NCI-H748 treated with DMSO at 0.1 percent for 48 hours (cell line): ENCODE data around the gene CHP2.
"Not testable (repeated sequence)": the region's sequence is repeated elsewhere in the genome, so short reads cannot be mapped to it uniquely, and the experiment has no call there.

ENCODE experiments used
- DNase-seq: peaks from one replicate; lab custom pipeline; 2025; lab: John Stamatoyannopoulos, UW

CHP2 gene

GRCh38 chr16:23745263-23745662 is 9.6 kb upstream of the CHP2 start:
- no peak for DNase-seq

GRCh38 chr16:23748630-23749029 is 6.2 kb upstream of the CHP2 start:
- DNase-seq, result no peak

- not testable (repeated sequence) for DNase-seq
These were observed 3.8 kb upstream of the CHP2 start for GRCh38 chr16:23751053-23751452.

GRCh38 chr16:23753908-23754593 is 775 bp upstream of the CHP2 start:
- DNase-seq, result no peak

GRCh38 chr16:23755484-23755809 is 621 bp downstream of the CHP2 start:
- no peak for DNase-seq

- DNase-seq, result no peak
These were observed 2.3 kb downstream of the CHP2 start for GRCh38 chr16:23757116-23757515.

- no peak for DNase-seq
These were observed 3.3 kb downstream of the CHP2 start for GRCh38 chr16:23757937-23758619.

- no peak for DNase-seq
These were observed 11.1 kb downstream of the CHP2 start for GRCh38 chr16:23765933-23766332.

GRCh38 chr16:23768581-23768980 is 13.8 kb downstream of the CHP2 start:
- DNase-seq, result no peak

GRCh38 chr16:23771027-23771426 is 16.2 kb downstream of the CHP2 start:
- DNase-seq, result no peak

- no peak for DNase-seq
These were observed 16.8 kb downstream of the CHP2 start for GRCh38 chr16:23771642-23772041.

- no peak for DNase-seq
These were observed 18.5 kb downstream of the CHP2 start for GRCh38 chr16:23773339-23773738.

GRCh38 chr16:23781176-23781575 is 26.4 kb downstream of the CHP2 start:
- DNase-seq, result peak; percentile 47

- no peak for DNase-seq
These were observed 30.1 kb downstream of the CHP2 start for GRCh38 chr16:23784811-23785447.

GRCh38 chr16:23785842-23786241 is 31.0 kb downstream of the CHP2 start:
- DNase-seq, result no peak

GRCh38 chr16:23786964-23787561 is 32.2 kb downstream of the CHP2 start:
- no peak for DNase-seq

- no peak for DNase-seq
These were observed 33.9 kb downstream of the CHP2 start for GRCh38 chr16:23788685-23789084.

GRCh38 chr16:23795378-23795777 is 40.6 kb downstream of the CHP2 start:
- no peak for DNase-seq

GRCh38 chr16:23796941-23797340 is 42.1 kb downstream of the CHP2 start:
- no peak for DNase-seq

GRCh38 chr16:23801378-23801777 is 46.6 kb downstream of the CHP2 start:
- peak; percentile 28 for DNase-seq

GRCh38 chr16:23802776-23803175 is 48.0 kb downstream of the CHP2 start:
- DNase-seq, result no peak

- DNase-seq, result peak; percentile 11
These were observed 48.8 kb downstream of the CHP2 start for GRCh38 chr16:23803591-23804123.

GRCh38 chr16:23807028-23807427 is 52.2 kb downstream of the CHP2 start:
- DNase-seq, result no peak
